AG04450 (cell line): ENCODE measurements around the gene FAM124A. TPM values are rescaled to one million over a fixed set of nuclear protein-coding genes. Genes with fewer than 3 reads are reported as not detected.

Experiments
- CTCF ChIA-PET: fragments of 300-600, 350-600 bp; formaldehyde crosslinking; extraction: SDS; loops from one replicate; lab custom pipeline; 2022; ENCODE audit warnings: antibody characterized with exemption, inconsistent platforms; lab: Charles Lee
- POLR2A ChIA-PET: fragments of 350-600 bp; formaldehyde crosslinking; extraction: SDS; loops from one replicate; lab custom pipeline; 2021; ENCODE audit warnings: antibody characterized with exemption, inconsistent platforms; lab: Yijun Ruan, JAX
- DNase-seq: peaks from one replicate; pipeline ENCODE4 v3.0.0-alpha.2; 2011; ENCODE audit warnings: low read depth, low spot score
- H3K27ac ChIP-seq: one replicate; pipeline ENCODE4 v1.5.1; 2012; ENCODE audit warnings: low read depth, low read length, control low read depth
- H3K27me3 ChIP-seq: one replicate; pipeline ENCODE4 v1.6.0; 2012; ENCODE audit warnings: low read length; ENCODE audit not compliant: control insufficient read depth, insufficient read depth
- H3K4me3 ChIP-seq: 2 replicates; pipeline ENCODE4 v1.5.1; 2011; ENCODE audit warnings: mild to moderate bottlenecking, low read depth, low read length, control low read depth
- H3K9me3 ChIP-seq: 2 replicates; pipeline ENCODE4 v1.5.1; 2012; ENCODE audit warnings: low read length; ENCODE audit not compliant: control insufficient read depth, insufficient read depth
- CTCF ChIP-seq: IDR thresholded peaks from 2 replicates; pipeline ENCODE4 v1.5.1; 2011; ENCODE audit warnings: low read depth, low read length, control low read depth, inconsistent platforms
- polyA plus RNA-seq: library from polyadenylated mRNA; depleted of rRNA; stranded (reverse); fragments of >200 nt; gene quantifications from 2 replicates; pipeline ENCODE4 v1.2.3, GENCODE V29; 2011

FAM124A gene
- polyA plus RNA-seq, 1 experiment, result 0.14 TPM

GRCh38 chr13:51202477-51203046 is 19.6 kb upstream of the FAM124A start:
- no peak for TF ChIP-seq CTCF
- no peak overlapping the region for H3K27ac ChIP-seq
- no peak overlapping the region for H3K4me3 ChIP-seq
- peaks cover 9% of the 10 kb centered on the region for H3K27me3 ChIP-seq
- DNase-seq, result no peak
- H3K9me3 ChIP-seq, result no peaks in the 10 kb centered on the region
- ChIA-PET POLR2A (no interaction called here), CTCF (interaction anchor here (2.0 kb wide), 1 partner anchor 84 kb away, joined by 10 read pairs; no protein-coding TSS in a partner anchor)

- no peak overlapping the region for H3K4me3 ChIP-seq
- ChIA-PET POLR2A (no interaction called here), CTCF (interaction anchor here (0.6 kb wide), 1 partner anchor 836 kb away, joined by 4 read pairs; no protein-coding TSS in a partner anchor)
- TF ChIP-seq CTCF, result no peak
- no peak for DNase-seq
- H3K27me3 ChIP-seq, result peaks cover 15% of the 10 kb centered on the region
- H3K9me3 ChIP-seq, result no peaks in the 10 kb centered on the region
- no peak overlapping the region for H3K27ac ChIP-seq
These were observed 15.6 kb upstream of the FAM124A start for GRCh38 chr13:51206584-51206983.

- H3K4me3 ChIP-seq, result no peak overlapping the region
- no peak overlapping the region for H3K27ac ChIP-seq
- no peaks in the 10 kb centered on the region for H3K9me3 ChIP-seq
- CTCF ChIA-PET, result interaction anchor here (1.0 kb wide), 1 partner anchor 78 kb away, joined by 5 read pairs; no protein-coding TSS in a partner anchor
- POLR2A ChIA-PET, result no interaction called here
- TF ChIP-seq CTCF, result no peak
- no peak for DNase-seq
- H3K27me3 ChIP-seq, result peaks cover 15% of the 10 kb centered on the region
These were observed 14.3 kb upstream of the FAM124A start for GRCh38 chr13:51207881-51208280.

- CTCF ChIA-PET, result interaction anchor here (1.0 kb wide), 1 partner anchor 78 kb away, joined by 5 read pairs; no protein-coding TSS in a partner anchor
- DNase-seq, result no peak
- no peak overlapping the region for H3K4me3 ChIP-seq
- no peak overlapping the region for H3K27ac ChIP-seq
- TF ChIP-seq CTCF, result no peak
- H3K27me3 ChIP-seq, result peaks cover 18% of the 10 kb centered on the region
- no peaks in the 10 kb centered on the region for H3K9me3 ChIP-seq
- POLR2A ChIA-PET, result no interaction called here
These were observed 13.5 kb upstream of the FAM124A start for GRCh38 chr13:51208716-51209115.

- ChIA-PET CTCF (interaction anchor here (1.6 kb wide), 1 partner anchor 76 kb away, joined by 4 read pairs; no protein-coding TSS in a partner anchor), POLR2A (no interaction called here)
- Histone ChIP-seq H3K4me3 (no peak overlapping the region), H3K27ac (no peak overlapping the region), H3K9me3 (no peaks in the 10 kb centered on the region), H3K27me3 (peaks cover 20% of the 10 kb centered on the region)
- TF ChIP-seq CTCF, result no peak
- no peak for DNase-seq
These were observed 10.3 kb upstream of the FAM124A start for GRCh38 chr13:51211910-51212309.
